GM12891 (cell line): ENCODE data around the gene SCARB1.

ENCODE experiments used
- DNase-seq: peaks from one replicate; pipeline ENCODE4 v3.0.0; 2011; ENCODE audit warnings: low spot score; ENCODE audit not compliant: insufficient read length
- FAIRE-seq: peaks from 2 replicates; lab custom pipeline; 2011; peaks lifted over from hg19 to GRCh38; lab: Jason Lieb, UNC
- PAX5 ChIP-seq: IDR thresholded peaks from 2 replicates; pipeline ENCODE4 v1.6.1; 2011; ENCODE audit warnings: low read length, moderate library complexity, mild to moderate bottlenecking; ENCODE audit not compliant: insufficient read depth, severe bottlenecking
- POLR2A ChIP-seq: IDR thresholded peaks from 2 replicates; pipeline ENCODE4 v1.6.1; 2011; ENCODE audit warnings: low read depth, low read length, control low read depth
- POLR2AphosphoS5 ChIP-seq: IDR thresholded peaks from 2 replicates; pipeline ENCODE4 v1.6.1; 2011; ENCODE audit warnings: low read depth, low read length, control low read depth
- POU2F2 ChIP-seq: IDR thresholded peaks from 2 replicates; pipeline ENCODE4 v1.6.1; 2011; ENCODE audit warnings: low read depth, mild to moderate bottlenecking, control low read depth, low read length, moderate library complexity
- SPI1 ChIP-seq: IDR thresholded peaks from 2 replicates; pipeline ENCODE4 v1.6.1; 2011; ENCODE audit warnings: low read depth, low read length, control low read depth
- TAF1 ChIP-seq: IDR thresholded peaks from 2 replicates; pipeline ENCODE4 v1.6.1; 2011; ENCODE audit warnings: low read depth, low read length, control low read depth

The SCARB1 gene

DNA sequence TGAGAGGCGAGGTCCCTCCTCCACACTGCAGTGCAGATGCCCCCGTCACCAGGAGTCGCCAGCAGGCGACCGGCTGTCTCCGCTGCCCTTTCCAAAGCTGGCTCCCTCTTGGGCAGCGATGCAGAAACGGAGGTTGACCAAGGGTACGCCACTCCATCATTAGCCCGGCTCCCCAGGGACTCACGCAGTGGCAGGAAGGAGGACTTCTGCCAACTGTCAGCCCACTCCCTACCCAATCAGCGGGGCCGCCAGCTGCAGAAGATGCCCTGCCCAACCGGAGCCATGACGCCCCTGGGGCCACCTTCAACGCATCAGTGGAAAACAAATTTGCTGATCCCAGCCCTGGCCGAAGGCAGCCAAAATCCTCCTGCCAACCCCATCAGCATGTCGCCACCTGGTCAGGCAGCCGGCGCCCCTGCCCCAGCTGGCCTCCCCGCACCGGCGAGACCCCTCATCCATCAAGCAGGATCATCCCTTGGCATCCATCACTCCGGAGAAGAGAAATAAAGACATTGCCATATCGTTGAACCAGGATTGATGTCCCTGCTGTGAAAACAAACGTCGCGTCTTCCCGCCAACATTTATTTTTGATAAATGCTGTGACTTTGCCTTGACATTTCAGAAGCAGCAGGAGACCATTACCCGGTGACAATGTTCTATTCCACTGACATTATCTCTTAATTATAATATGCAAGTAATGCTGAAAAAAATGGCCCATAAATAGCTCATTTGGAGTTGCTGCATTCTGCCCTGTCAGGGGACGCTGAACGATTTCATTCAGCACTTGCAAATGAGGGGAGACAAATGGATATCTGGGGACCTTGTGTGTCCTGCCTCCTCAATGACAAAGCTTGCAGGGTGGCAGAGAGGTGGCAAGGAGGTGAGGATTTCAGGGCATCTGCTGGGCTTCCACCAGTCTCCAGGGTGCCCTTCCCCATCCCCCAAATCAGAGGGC, 105.1 kb downstream of the SCARB1 start:
- DNase-seq (no peak), FAIRE-seq (no peak)
- TF ChIP-seq POU2F2, result no peak
- TF ChIP-seq TAF1, result no peak
- TF ChIP-seq POLR2AphosphoS5, result no peak
- TF ChIP-seq POLR2A, result no peak
- TF ChIP-seq SPI1, result no peak
- no peak for TF ChIP-seq PAX5

DNA sequence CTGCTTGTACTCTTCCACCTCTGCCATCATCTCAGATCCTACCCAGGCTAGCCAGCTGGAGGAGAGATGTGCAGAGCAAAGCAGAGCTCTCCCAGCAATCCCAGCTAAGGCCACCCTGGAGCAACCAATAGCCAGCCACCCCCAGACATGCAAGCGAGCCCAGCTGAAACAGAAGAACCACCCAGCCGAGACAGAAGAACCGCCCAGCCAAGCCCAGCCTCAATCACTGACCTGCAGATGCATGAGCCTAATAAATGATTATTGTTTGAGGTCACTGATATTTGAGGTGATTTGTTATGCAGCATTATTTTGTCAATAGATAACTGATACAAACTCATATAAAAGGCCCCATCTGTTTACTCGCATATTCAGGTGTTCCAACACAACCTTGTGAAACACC, 106.3 kb downstream of the SCARB1 start:
- TF ChIP-seq POLR2AphosphoS5 (no peak), POU2F2 (no peak), TAF1 (no peak), PAX5 (no peak), SPI1 (no peak), POLR2A (no peak)
- DNase-seq, result no peak
- FAIRE-seq, result no peak

DNA sequence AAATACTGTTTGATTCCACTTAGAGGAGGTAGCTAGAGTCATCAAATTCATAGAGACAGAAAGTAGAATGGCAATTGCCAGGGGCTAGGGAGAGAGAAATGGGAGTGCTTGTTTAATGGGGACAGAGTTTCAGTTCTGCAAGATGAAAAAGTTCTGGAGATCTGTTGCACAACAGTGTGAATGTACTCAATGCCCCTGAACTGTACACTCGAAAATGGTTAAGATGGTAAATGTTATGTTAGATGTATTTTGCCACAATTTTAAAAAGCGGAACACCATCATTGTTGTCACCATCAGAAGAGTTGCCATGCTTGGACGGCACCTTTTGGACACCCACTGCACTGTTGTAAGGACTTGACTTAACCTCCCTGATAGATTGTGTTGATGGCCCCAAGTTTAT, 106.9 kb downstream of the SCARB1 start:
- TF ChIP-seq POLR2A (no peak), POLR2AphosphoS5 (no peak), PAX5 (no peak), POU2F2 (no peak), SPI1 (no peak), TAF1 (no peak)
- DNase-seq (no peak), FAIRE-seq (no peak)

DNA sequence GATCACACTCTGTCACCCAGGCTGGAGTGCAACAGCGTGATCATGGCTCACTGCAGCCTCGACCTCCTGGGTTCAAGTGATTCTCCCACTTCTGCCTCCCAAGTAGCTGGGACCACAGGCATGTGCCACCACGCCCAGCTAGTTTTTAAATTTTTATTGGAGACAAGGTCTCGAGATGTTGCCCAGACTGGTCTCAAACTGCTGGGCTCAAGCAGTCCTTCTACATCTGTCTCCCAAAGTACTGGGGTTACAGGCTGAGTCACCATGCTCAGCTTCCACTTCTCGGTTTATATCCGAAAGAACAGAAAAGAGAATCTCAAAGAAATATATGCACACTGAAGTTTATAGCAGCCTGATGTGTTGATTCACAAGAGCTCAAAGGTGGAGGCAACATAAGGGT, 107.5 kb downstream of the SCARB1 start:
- no peak for FAIRE-seq
- DNase-seq, result no peak
- TF ChIP-seq TAF1, result no peak
- TF ChIP-seq POU2F2, result no peak
- TF ChIP-seq PAX5, result no peak
- TF ChIP-seq SPI1, result no peak
- no peak for TF ChIP-seq POLR2AphosphoS5
- TF ChIP-seq POLR2A, result no peak

DNA sequence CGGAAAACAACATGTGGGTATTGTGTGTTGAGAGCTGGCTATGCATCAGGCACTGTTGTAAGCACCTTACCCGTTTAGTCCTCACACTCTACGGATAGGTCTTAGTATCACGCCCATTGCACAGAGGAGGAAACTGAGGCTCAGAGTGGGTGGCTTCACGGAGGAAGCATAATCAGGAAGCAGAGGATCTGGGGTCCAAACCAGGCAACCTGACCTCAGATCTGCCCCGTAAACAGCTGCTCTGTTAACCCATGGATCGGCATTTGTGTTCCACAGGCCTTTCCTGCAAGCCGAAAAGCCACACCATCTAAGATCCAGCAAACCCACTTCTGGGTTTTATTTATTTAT, 107.9 kb downstream of the SCARB1 start:
- FAIRE-seq (peak; percentile 70), DNase-seq (no peak)
- TF ChIP-seq TAF1 (no peak), POU2F2 (no peak), PAX5 (no peak), POLR2AphosphoS5 (no peak), POLR2A (no peak), SPI1 (no peak)

DNA sequence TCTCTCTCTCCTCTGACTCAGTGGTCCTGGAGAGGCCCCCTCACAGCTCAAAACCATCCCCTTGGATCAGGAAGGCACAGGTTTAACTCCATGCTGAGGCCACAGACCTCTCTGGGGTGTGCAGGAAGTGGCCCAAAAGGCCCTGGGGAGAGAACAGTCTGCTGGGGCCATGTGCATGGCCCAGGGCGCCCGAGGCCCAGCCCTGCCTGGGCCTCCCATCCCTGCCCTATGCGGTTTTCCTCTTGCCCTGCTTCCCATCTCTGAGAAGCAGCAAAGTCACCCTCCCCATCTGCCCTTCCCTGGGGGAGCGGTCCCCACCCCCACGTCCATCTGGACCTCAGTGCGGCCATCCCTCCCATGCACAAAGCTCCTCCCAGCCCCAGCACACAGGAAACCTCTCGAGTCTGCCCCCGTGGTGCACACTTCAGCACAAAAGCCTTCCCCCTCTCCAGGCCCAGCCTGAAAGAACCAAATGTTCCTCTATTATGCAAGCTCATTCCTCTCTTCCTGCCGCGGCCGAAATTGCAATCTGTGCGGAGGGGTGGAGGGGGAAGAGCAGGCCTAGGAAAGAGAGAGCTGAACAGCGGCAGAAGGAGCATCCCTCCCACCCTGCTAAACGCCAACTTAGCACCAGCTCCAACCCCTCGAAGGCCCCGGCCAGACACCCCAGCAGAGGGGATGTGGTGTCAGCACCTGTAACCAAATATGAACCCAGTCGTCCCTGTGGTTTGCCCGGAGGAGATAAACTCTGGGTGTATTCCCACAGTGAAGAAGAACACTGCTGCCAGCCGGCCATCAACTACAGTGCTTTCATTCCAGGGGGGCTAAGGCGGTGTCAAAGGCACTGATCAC, 108.5 kb downstream of the SCARB1 start:
- TF ChIP-seq PAX5 (no peak), POLR2A (no peak), TAF1 (no peak), SPI1 (no peak), POLR2AphosphoS5 (no peak), POU2F2 (no peak)
- FAIRE-seq (peak; percentile 33), DNase-seq (no peak)

DNA sequence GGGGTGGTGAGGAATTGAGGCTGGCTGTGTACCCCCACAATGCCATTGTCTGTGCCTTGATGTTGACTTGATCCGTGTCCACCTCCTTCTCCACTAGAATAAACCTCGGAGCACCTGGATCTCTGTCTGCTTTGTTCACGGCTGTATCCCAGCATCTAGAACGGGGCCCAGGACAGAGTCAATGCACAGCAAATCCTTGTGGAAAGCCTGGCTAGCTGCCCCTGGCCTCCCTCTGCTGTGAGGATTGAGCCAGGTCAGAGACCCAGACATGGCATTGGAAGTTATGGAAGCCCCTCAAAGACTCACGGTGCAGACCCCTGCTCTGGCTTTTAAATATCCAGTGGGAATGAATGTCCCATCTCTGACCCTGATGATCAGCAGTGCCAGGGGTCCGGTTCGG, 109.2 kb downstream of the SCARB1 start:
- FAIRE-seq (no peak), DNase-seq (no peak)
- TF ChIP-seq SPI1, result no peak
- TF ChIP-seq TAF1, result no peak
- TF ChIP-seq PAX5, result no peak
- no peak for TF ChIP-seq POLR2A
- no peak for TF ChIP-seq POLR2AphosphoS5
- TF ChIP-seq POU2F2, result no peak

DNA sequence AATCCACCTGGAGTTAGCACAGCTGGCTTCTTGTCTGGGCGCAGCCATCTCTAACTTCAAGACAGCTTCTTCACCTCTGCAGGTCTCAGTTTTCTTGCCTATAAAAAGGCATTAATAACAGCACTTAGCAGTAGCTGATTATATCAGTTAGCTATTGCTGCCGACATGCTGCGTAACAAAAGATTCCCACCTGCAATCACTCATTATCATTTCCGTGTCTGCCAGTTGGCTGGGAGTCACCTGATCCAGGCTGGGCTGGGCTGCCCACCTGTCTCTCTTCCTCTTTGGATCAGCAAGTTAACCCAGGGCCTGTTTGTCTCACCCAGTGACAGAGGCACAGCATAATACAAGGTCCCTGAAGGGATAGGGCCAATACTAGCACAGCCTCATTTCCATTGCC, 109.7 kb downstream of the SCARB1 start:
- TF ChIP-seq SPI1, result no peak
- TF ChIP-seq PAX5, result no peak
- no peak for TF ChIP-seq POLR2AphosphoS5
- no peak for TF ChIP-seq TAF1
- no peak for TF ChIP-seq POU2F2
- DNase-seq (no peak), FAIRE-seq (no peak)

DNA sequence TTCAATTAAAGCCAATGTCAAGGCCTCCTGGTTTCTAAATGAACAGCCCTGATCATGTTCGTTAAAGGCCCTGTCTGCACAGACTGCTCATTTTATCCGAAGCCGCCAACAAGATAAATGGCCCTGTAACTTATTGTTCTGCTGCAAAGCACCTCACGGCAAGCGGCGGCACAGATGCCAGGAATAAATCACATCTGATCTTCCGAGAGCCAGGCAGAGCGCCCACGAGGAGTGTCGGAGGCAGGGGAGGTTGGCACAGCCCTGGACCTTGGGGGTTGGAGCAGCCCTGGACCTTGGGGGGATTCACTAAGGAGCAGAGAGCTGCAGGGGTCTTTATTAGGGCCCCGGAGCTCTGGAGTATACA, 110.5 kb downstream of the SCARB1 start:
- TF ChIP-seq POLR2A (no peak), POU2F2 (no peak), POLR2AphosphoS5 (no peak), PAX5 (no peak), TAF1 (no peak), SPI1 (no peak)
- FAIRE-seq, result no peak
- no peak for DNase-seq
